ENCODE results near the gene E2F4. TPM values are rescaled to one million over a fixed set of nuclear protein-coding genes. Genes with fewer than 3 reads are reported as not detected.

Gene E2F4
- total RNA-seq, 1 experiment from 2014 or later = 96.0 TPM

DNA sequence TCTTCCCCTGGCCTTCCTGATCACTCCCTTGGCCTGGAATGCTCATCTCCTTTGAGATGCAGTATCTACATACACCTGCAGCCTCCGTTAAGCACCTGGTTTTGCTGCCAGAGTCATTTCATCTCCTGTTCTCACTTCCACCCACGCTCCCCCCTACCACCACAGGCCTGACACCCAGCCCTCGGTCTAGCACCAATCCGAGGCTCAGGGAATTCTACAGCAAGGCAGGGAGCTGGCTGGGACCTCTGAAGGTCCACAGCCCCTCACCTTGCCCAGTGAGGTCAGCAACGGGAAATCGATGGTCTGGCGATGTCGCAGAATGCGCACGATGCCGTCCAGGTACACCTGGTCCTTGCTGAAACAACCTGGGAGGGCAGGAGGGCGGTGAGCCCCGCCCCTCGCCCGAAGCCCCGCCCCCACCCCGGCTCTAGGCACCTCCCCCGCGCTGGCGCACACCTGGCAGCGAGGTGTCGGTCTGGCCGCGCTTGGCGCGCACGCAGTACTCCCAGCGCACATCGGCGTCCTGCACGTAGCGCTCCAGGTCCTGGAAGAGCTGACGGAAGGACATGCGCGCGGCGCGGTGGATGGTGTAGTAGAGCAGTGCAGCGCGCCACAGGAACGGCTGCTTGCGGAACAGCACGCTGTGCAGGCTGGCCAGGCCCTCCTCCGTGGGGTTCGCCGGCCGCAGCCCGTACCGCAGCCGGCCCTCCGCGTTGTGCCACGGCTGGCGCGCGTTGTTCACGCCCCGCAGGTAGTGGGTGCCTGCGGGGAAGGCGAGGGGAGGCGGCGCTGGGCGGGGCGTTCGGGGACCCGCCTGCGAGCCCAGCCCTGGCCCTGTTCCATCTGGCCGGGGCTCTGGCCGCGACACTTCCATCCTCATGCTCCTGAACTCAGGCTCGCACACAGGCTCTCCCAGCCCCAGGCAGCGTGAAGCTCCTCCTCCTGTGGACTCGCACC, 13.9 kb upstream of the E2F4 start:
- peaks cover 27% of the 10 kb centered on the region for H3K4me1 ChIP-seq (ENCODE audit: insufficient read depth, low read length, poor library complexity, severe bottlenecking)
- ChIA-PET POLR2A (ENCODE audit: low non-redundant PET) (no interaction called here), CTCF (interaction anchor here (0.7 kb wide), 1 partner anchor 80 kb away, joined by 4 read pairs; no protein-coding TSS in a partner anchor)
- H3K27ac ChIP-seq (ENCODE audit: low read depth, low read length, poor library complexity, severe bottlenecking) = no peak overlapping the region
- peak; percentile 68 for DNase-seq (ENCODE audit: low spot score)
- H3K4me3 ChIP-seq (ENCODE audit: low read depth, low read length, poor library complexity, severe bottlenecking) = peak overlapping the region; percentile 45
- no TSS peak for BruUV-seq (replicated peaks)
- no peaks in the 10 kb centered on the region for H3K9me3 ChIP-seq (ENCODE audit: low read depth, low read length, poor library complexity, severe bottlenecking)
- intact Hi-C loops (cut with micrococcal nuclease; ENCODE audit: unreplicated experiment) = no loop called here
- TF ChIP-seq EZH2 (IDR thresholded peaks at IDR 0.05; ENCODE audit: borderline replicate concordance, low read depth, low read length, poor library complexity, severe bottlenecking) = no peak
- TF ChIP-seq, protein P1, sequence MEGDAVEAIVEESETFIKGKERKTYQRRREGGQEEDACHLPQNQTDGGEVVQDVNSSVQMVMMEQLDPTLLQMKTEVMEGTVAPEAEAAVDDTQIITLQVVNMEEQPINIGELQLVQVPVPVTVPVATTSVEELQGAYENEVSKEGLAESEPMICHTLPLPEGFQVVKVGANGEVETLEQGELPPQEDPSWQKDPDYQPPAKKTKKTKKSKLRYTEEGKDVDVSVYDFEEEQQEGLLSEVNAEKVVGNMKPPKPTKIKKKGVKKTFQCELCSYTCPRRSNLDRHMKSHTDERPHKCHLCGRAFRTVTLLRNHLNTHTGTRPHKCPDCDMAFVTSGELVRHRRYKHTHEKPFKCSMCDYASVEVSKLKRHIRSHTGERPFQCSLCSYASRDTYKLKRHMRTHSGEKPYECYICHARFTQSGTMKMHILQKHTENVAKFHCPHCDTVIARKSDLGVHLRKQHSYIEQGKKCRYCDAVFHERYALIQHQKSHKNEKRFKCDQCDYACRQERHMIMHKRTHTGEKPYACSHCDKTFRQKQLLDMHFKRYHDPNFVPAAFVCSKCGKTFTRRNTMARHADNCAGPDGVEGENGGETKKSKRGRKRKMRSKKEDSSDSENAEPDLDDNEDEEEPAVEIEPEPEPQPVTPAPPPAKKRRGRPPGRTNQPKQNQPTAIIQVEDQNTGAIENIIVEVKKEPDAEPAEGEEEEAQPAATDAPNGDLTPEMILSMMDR (conservative IDR thresholded peaks at IDR 0.05; ENCODE audit: low read depth, low read length) = no peak
- no peaks in the 10 kb centered on the region for H3K36me3 ChIP-seq (ENCODE audit: insufficient read depth, low read length, poor library complexity, severe bottlenecking)
- no peaks in the 10 kb centered on the region for H3K27me3 ChIP-seq (replicated peaks; ENCODE audit: insufficient read depth, low read depth, low read length, poor library complexity)

DNA sequence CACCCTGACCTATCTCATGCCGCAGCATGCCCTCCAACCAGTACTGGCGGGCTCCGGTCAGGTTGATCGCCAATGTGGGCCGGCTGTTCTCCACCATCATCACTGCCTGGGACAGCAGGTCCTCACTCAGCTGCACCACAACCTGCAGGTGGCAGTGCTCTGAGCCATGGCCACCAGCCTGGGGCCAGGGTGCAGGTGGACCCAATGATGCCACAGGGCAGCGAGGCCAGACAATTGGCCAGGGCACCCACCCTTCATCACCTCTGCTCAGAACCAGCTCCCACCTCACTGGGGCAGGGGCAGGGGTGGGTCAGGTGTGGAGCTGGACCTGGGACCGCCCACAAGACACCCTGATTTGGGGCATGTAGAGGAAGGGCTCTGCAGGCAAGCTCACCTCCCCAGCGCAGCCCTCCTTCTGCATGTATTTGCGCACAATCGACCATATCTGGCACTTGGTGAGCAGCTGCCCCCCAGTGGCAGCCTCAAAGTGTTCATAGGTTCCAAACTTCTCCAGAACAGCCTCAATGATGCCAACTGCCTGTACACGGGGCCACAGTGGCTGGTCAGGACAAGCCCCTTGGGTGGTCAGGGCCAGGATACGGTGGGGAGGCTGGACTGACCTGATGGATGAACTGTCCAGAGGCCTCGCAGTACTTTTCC, 12.4 kb upstream of the E2F4 start:
- ChIA-PET POLR2A (ENCODE audit: low non-redundant PET) (no interaction called here), CTCF (no interaction called here)
- H3K27ac ChIP-seq (ENCODE audit: low read depth, low read length, poor library complexity, severe bottlenecking) = no peak overlapping the region
- H3K36me3 ChIP-seq (ENCODE audit: insufficient read depth, low read length, poor library complexity, severe bottlenecking) = no peaks in the 10 kb centered on the region
- H3K4me1 ChIP-seq (ENCODE audit: insufficient read depth, low read length, poor library complexity, severe bottlenecking) = peaks cover 27% of the 10 kb centered on the region
- intact Hi-C loops (cut with micrococcal nuclease; ENCODE audit: unreplicated experiment) = no loop called here
- no peaks in the 10 kb centered on the region for H3K9me3 ChIP-seq (ENCODE audit: low read depth, low read length, poor library complexity, severe bottlenecking)
- BruUV-seq (replicated peaks) = no TSS peak
- TF ChIP-seq, protein P1 (conservative IDR thresholded peaks at IDR 0.05; ENCODE audit: low read depth, low read length) = peak; percentile 56
- TF ChIP-seq EZH2 (IDR thresholded peaks at IDR 0.05; ENCODE audit: borderline replicate concordance, low read depth, low read length, poor library complexity, severe bottlenecking) = no peak
- DNase-seq (ENCODE audit: low spot score) = peak; percentile 66
- H3K27me3 ChIP-seq (replicated peaks; ENCODE audit: insufficient read depth, low read depth, low read length, poor library complexity) = no peaks in the 10 kb centered on the region
- H3K4me3 ChIP-seq (ENCODE audit: low read depth, low read length, poor library complexity, severe bottlenecking) = no peak overlapping the region

DNA sequence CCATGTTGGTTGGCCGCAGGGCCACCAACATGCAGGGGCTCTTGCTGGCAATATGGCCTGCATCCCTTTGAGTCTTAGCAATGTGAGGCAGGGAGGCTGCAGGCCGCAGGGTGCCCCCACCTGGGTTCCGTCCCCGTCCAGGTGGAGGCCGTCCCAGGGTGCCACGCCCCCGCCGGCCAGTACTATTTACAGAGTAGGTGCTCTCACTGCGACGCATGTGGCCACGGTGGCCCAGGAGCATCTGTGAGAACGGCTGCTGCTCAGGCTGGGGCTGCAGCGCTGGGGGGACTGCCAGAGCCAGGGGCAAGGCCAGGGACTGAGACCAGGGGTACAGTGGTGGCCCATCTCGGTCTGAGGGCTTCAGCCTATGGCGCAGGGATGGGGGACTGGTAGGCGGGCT, 11.8 kb upstream of the E2F4 start:
- H3K36me3 ChIP-seq (ENCODE audit: insufficient read depth, low read length, poor library complexity, severe bottlenecking) = no peaks in the 10 kb centered on the region
- no peaks in the 10 kb centered on the region for H3K27me3 ChIP-seq (replicated peaks; ENCODE audit: insufficient read depth, low read depth, low read length, poor library complexity)
- no peak for TF ChIP-seq EZH2 (IDR thresholded peaks at IDR 0.05; ENCODE audit: borderline replicate concordance, low read depth, low read length, poor library complexity, severe bottlenecking)
- TF ChIP-seq, protein P1 (conservative IDR thresholded peaks at IDR 0.05; ENCODE audit: low read depth, low read length) = no peak
- no peak overlapping the region for H3K27ac ChIP-seq (ENCODE audit: low read depth, low read length, poor library complexity, severe bottlenecking)
- peaks cover 26% of the 10 kb centered on the region for H3K4me1 ChIP-seq (ENCODE audit: insufficient read depth, low read length, poor library complexity, severe bottlenecking)
- DNase-seq (ENCODE audit: low spot score) = no peak
- no peaks in the 10 kb centered on the region for H3K9me3 ChIP-seq (ENCODE audit: low read depth, low read length, poor library complexity, severe bottlenecking)
- POLR2A ChIA-PET (ENCODE audit: low non-redundant PET) = no interaction called here
- CTCF ChIA-PET = no interaction called here
- intact Hi-C loops (cut with micrococcal nuclease; ENCODE audit: unreplicated experiment) = no loop called here
- H3K4me3 ChIP-seq (ENCODE audit: low read depth, low read length, poor library complexity, severe bottlenecking) = no peak overlapping the region
- BruUV-seq (replicated peaks) = no TSS peak

Measured in A673 (cell line).